HepG2 (cell line): ENCODE results near the gene GASK1A. TPM values are rescaled to one million over a fixed set of nuclear protein-coding genes. Genes with fewer than 3 reads are reported as not detected.

ENCODE experiments used
- ATAC-seq: fragments of 200-7000 bp; cut with Tn5 transposase; 3 replicates; pipeline ENCODE4 v1.9.1; 2020; ENCODE audit warnings: mild to moderate bottlenecking, moderate library complexity
- BruUV-seq: library from RNA; stranded (reverse); fragments of 400-500 nt; replicated peaks from 2 replicates; lab custom pipeline; 2021; lab: Mats Ljungman, UMichigan
- CTCF ChIA-PET: fragments of 300-600 bp; formaldehyde crosslinking; extraction: SDS; loops from one replicate; lab custom pipeline; 2021; ENCODE audit warnings: low total read pairs, inconsistent platforms, low intra/inter-chr PET ratio; lab: Yijun Ruan, JAX
- POLR2A ChIA-PET: fragments of 350-600 bp; sonication (Branson Sonifier 250); formaldehyde crosslinking; loops from one replicate; lab custom pipeline; 2020; ENCODE audit warnings: antibody characterized with exemption, inconsistent platforms; lab: Yijun Ruan, JAX
- DNase-seq: peaks from one replicate; pipeline ENCODE4 v3.0.0-alpha.2; 2015; ENCODE audit warnings: low spot score
- FAIRE-seq: peaks from 3 replicates; lab custom pipeline; 2011; peaks lifted over from hg19 to GRCh38; lab: Jason Lieb, UNC
- H2AFZ ChIP-seq: one replicate; pipeline ENCODE4 v1.6.1; 2011; ENCODE audit warnings: low read length, inconsistent platforms
- H3K27ac ChIP-seq: fragments of 300-600 bp; 3 replicates; pipeline ENCODE4 v1.8.0; 2011; ENCODE audit warnings: mixed run types, mild to moderate bottlenecking, mixed read lengths, low read length, inconsistent platforms; ENCODE audit not compliant: insufficient read depth; ENCODE audit errors: extremely low read length
- H3K27me3 ChIP-seq, 2 experiments: fragments of 200-600 bp in 1 of 2; 2 replicates in 1 of 2; 3 replicates in 1 of 2; pipeline versions ENCODE4 v1.6.0 to v1.8.0; 2011; ENCODE audit warnings: low read length in 2 of 2, mild to moderate bottlenecking in 2 of 2, moderate library complexity in 2 of 2, inconsistent platforms in 1 of 2; ENCODE audit not compliant: insufficient read depth in 2 of 2, control insufficient read depth in 1 of 2
- H3K36me3 ChIP-seq, 2 experiments: fragments of 200-600 bp in 1 of 2; replicated peaks in 1 of 2; 2 replicates in 1 of 2; 3 replicates in 1 of 2; pipeline versions ENCODE4 v1.5.1 to v1.8.0; 2011; ENCODE audit warnings: low read length in 2 of 2, inconsistent platforms in 1 of 2; ENCODE audit not compliant: insufficient read depth in 2 of 2, control insufficient read depth in 1 of 2
- H3K4me1 ChIP-seq: 2 replicates; pipeline ENCODE4 v1.5.1; 2012; ENCODE audit warnings: low read length, inconsistent platforms; ENCODE audit not compliant: insufficient read depth
- H3K4me2 ChIP-seq: 2 replicates; pipeline ENCODE4 v1.6.0; 2011; ENCODE audit warnings: low read depth, low read length, inconsistent platforms
- H3K4me3 ChIP-seq, 3 experiments: fragments of 200-600 bp in 1 of 3; sonication (generic), shearing (Covaris generic) in 1 of 3; replicated peaks in 1 of 3; 2 replicates each; pipeline ENCODE4 v1.5.1; 2011 to 2016; ENCODE audit warnings: low read length in 3 of 3, inconsistent platforms in 2 of 3, low read depth in 2 of 3, mild to moderate bottlenecking in 2 of 3, control low read depth in 1 of 3, mixed read lengths in 1 of 3; ENCODE audit not compliant: insufficient read depth in 1 of 3
- H3K79me2 ChIP-seq: one replicate; pipeline ENCODE4 v1.6.1; 2011; ENCODE audit warnings: low read length, inconsistent platforms; ENCODE audit not compliant: insufficient read depth
- H3K9ac ChIP-seq: 2 replicates; pipeline ENCODE4 v1.6.0; 2011; ENCODE audit warnings: mild to moderate bottlenecking, low read depth, low read length, inconsistent platforms; ENCODE audit not compliant: insufficient read depth
- H3K9me3 ChIP-seq: 2 replicates; pipeline ENCODE4 v1.5.1; 2012; ENCODE audit warnings: mild to moderate bottlenecking, low read length
- H4K20me1 ChIP-seq: 2 replicates; pipeline ENCODE4 v1.6.0; 2011; ENCODE audit warnings: inconsistent platforms, mild to moderate bottlenecking, low read length, moderate library complexity; ENCODE audit not compliant: insufficient read depth
- GATAD1 ChIP-seq: IDR thresholded peaks from 2 replicates; pipeline ENCODE4 v1.6.1; 2016; ENCODE audit warnings: missing genetic modification reagents, missing compliant biosample characterization
- HNF4A ChIP-seq: sonication (generic); formaldehyde crosslinking; IDR thresholded peaks from 2 replicates; pipeline ENCODE4 v1.4.0; 2020; ENCODE audit warnings: missing genetic modification reagents
- IRF2 ChIP-seq: IDR thresholded peaks from 2 replicates; pipeline ENCODE4 v1.6.1; 2018; ENCODE audit warnings: missing genetic modification reagents, missing compliant biosample characterization
- KDM2A ChIP-seq: sonication (generic); formaldehyde crosslinking; IDR thresholded peaks from 2 replicates; pipeline ENCODE4 v1.4.0; 2020; ENCODE audit warnings: low read depth, missing genetic modification reagents, borderline replicate concordance
- RFX3 ChIP-seq: IDR thresholded peaks from 2 replicates; pipeline ENCODE4 v1.6.1; 2016; ENCODE audit warnings: missing biosample characterization, missing genetic modification reagents
- RORA ChIP-seq: sonication (generic); formaldehyde crosslinking; IDR thresholded peaks from 2 replicates; pipeline ENCODE4 v1.5.0; 2020; ENCODE audit warnings: mild to moderate bottlenecking, missing genetic modification reagents, moderate library complexity
- SAP130 ChIP-seq: IDR thresholded peaks from 2 replicates; pipeline ENCODE4 v1.6.1; 2016; ENCODE audit warnings: low read depth
- SMYD3 ChIP-seq: sonication (generic); formaldehyde crosslinking; IDR thresholded peaks from 2 replicates; pipeline ENCODE4 v1.8.1; 2023; ENCODE audit warnings: mild to moderate bottlenecking, missing genetic modification reagents
- TAF1 ChIP-seq: sonication (generic); formaldehyde crosslinking; IDR thresholded peaks from 2 replicates; pipeline ENCODE4 v1.4.0; 2020; ENCODE audit warnings: missing genetic modification reagents
- TCF7 ChIP-seq: sonication (generic); IDR thresholded peaks from 2 replicates; pipeline ENCODE4 v1.6.1; 2016; ENCODE audit warnings: antibody characterized with exemption, low read depth
- THYN1 ChIP-seq: sonication (generic); formaldehyde crosslinking; IDR thresholded peaks from 2 replicates; pipeline ENCODE4 v1.8.1; 2023; ENCODE audit warnings: low read depth, mild to moderate bottlenecking, moderate library complexity, missing genetic modification reagents, borderline replicate concordance
- ZBTB14 ChIP-seq: sonication (generic); formaldehyde crosslinking; IDR thresholded peaks from 2 replicates; pipeline ENCODE4 v1.4.0; 2020; ENCODE audit warnings: missing genetic modification reagents
- ZFX ChIP-seq: sonication (generic); formaldehyde crosslinking; IDR thresholded peaks from 2 replicates; pipeline ENCODE4 v1.4.0; 2020; ENCODE audit warnings: mild to moderate bottlenecking, low read depth, missing genetic modification reagents, moderate library complexity
- ZNF10 ChIP-seq: sonication (generic); formaldehyde crosslinking; IDR thresholded peaks from 2 replicates; pipeline ENCODE4 v1.4.0; 2020; ENCODE audit warnings: mild to moderate bottlenecking, low read depth, missing genetic modification reagents, borderline replicate concordance
- ZNF326 ChIP-seq: sonication (generic); formaldehyde crosslinking; IDR thresholded peaks from 2 replicates; pipeline ENCODE4 v1.4.0; 2020; ENCODE audit warnings: missing genetic modification reagents, borderline replicate concordance
- ZNF335 ChIP-seq: sonication (generic); formaldehyde crosslinking; IDR thresholded peaks from 2 replicates; pipeline ENCODE4 v1.4.0; 2020; ENCODE audit warnings: missing genetic modification reagents
- ZNF704 ChIP-seq: sonication (generic); formaldehyde crosslinking; IDR thresholded peaks from 2 replicates; pipeline ENCODE4 v1.8.1; 2023; ENCODE audit warnings: mild to moderate bottlenecking, inconsistent platforms, moderate library complexity, missing genetic modification reagents, borderline replicate concordance
- ZNF709 ChIP-seq: sonication (generic); formaldehyde crosslinking; IDR thresholded peaks from 2 replicates; pipeline ENCODE4 v1.5.0; 2020; ENCODE audit warnings: mild to moderate bottlenecking, missing genetic modification reagents
- ZNF780A ChIP-seq: sonication (generic); formaldehyde crosslinking; IDR thresholded peaks from 2 replicates; pipeline ENCODE4 v1.8.0; 2022; ENCODE audit warnings: mild to moderate bottlenecking, missing genetic modification reagents, moderate library complexity
- ZSCAN31 ChIP-seq: sonication (generic); formaldehyde crosslinking; IDR thresholded peaks from 2 replicates; pipeline ENCODE4 v1.5.0; 2020; ENCODE audit warnings: low read depth, mild to moderate bottlenecking, missing genetic modification reagents
- WGBS: methylation state at CpG from one replicate; pipeline ENCODE4 v1.1.6; 2017; ENCODE audit warnings: low lambda C conversion rate; 5-methylcytosine and 5-hydroxymethylcytosine counted together
- in situ Hi-C: cut with HindIII; loops from 2 replicates; pipeline ENCODE4 v1.10.0; 2017; ENCODE audit warnings: low pct_unique_long_range_greater_than_20kb; ENCODE audit not compliant: extremely low pct_ligation_motif_present
- intact Hi-C: fragments of 100-400 bp; cut with micrococcal nuclease; formaldehyde crosslinking; loops from one replicate; pipeline ENCODE4 v1.10.0; 2022; ENCODE audit not compliant: unreplicated experiment
- polyA plus RNA-seq, 8 experiments: library from polyadenylated mRNA; depleted of rRNA in 3 of 8; stranded (reverse) in 7 of 8; unstranded in 1 of 8; fragments of >200 nt; fragmentation: Illumina TruSeq in 4 of 8; extraction: Trizol in 4 of 8; gene quantifications; 2 replicates each; pipeline versions ENCODE4 v1.2.1 to v1.2.3, GENCODE V29; 2011 to 2016; ENCODE audit warnings: low read depth in 4 of 8, missing spikeins in 1 of 8, mixed read lengths in 1 of 8; ENCODE audit not compliant: insufficient read depth in 1 of 8
- total RNA-seq, 5 experiments: library from RNA; depleted of rRNA; stranded (reverse); fragments of >200 nt; fragmentation: Illumina TruSeq; extraction: Trizol; gene quantifications; 2 replicates each; pipeline ENCODE4 v1.2.3, GENCODE V29; 2016; ENCODE audit warnings: low read depth in 1 of 5
- TF ChIP-seq, protein P1 (sequence below): sonication (generic); formaldehyde crosslinking; IDR thresholded peaks from 2 replicates; pipeline ENCODE4 v1.8.0; 2023; ENCODE audit warnings: mild to moderate bottlenecking, missing genetic modification reagents

Gene GASK1A
- total and polyA plus RNA-seq, 2 of the 13 experiments (the other 11 are each of a cell fraction or from before 2014, with no cell fraction given): not detected

- TF ChIP-seq ZNF10 (CRISPR knock-in tag) (no peak), ZNF780A (CRISPR knock-in tag) (no peak), TAF1 (no peak)
- TF ChIP-seq, protein P1, sequence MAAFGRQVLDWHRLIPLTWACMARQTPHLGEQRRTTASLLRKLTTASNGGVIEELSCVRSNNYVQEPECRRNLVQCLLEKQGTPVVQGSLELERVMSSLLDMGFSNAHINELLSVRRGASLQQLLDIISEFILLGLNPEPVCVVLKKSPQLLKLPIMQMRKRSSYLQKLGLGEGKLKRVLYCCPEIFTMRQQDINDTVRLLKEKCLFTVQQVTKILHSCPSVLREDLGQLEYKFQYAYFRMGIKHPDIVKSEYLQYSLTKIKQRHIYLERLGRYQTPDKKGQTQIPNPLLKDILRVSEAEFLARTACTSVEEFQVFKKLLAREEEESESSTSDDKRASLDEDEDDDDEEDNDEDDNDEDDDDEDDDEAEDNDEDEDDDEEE: no peak
Observed at GRCh38 chr3:43000387-43000786, 21.3 kb downstream of the GASK1A start (continued).

DNA sequence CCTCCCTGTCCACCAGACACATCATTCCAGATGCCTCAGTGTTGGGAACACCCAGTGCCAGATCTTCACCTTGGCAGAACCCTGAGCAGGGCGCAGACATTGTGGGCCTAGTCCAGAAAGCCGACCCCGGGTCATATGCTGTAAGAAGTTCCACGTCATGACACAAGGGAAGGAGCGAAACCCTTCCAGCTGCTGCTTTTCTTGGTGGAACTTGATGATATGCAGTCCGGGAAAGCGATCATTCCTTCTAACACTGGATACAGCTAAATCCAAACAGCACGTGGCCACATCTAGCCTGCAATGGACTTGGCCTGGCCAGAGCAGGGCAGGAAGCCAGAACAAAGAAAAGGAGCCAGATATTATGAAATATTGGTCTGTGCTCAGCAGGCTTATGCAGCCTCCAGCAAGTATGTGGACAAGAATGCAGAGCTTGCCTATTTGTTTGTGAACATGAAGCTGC is 22.0 kb downstream of the GASK1A start:
- FAIRE-seq (peak; percentile 57), DNase-seq (peak; percentile 77), ATAC-seq (peak; percentile 98)
- Histone ChIP-seq H3K36me3 (no peaks in the 10 kb centered on the region), H4K20me1 (no peaks in the 10 kb centered on the region), H3K4me3 (no peak overlapping the region), H2AFZ (no peak overlapping the region), H3K27ac (no peak overlapping the region), H3K27me3 (peaks cover 4 to 18% of the 10 kb centered on the region in 2 experiments; a peak in 4 of 5 replicates), H3K4me2 (peak overlapping the region; percentile 2; the same call in 1 of the 2 replicates), H3K4me1 (peaks cover 15% of the 10 kb centered on the region), H3K9me3 (no peaks in the 10 kb centered on the region), H3K9ac (no peak overlapping the region), H3K79me2 (no peaks in the 10 kb centered on the region)
- ChIA-PET CTCF (no interaction called here), POLR2A (no interaction called here)
- no TSS peak for BruUV-seq
- in situ Hi-C loops (no loop called here), intact Hi-C loops (no loop called here)
- 4% methylated on average over 3 of the region's 8 CpGs for WGBS
- TF ChIP-seq ZNF704 (CRISPR knock-in tag) (no peak), RORA (CRISPR knock-in tag) (no peak), ZFX (CRISPR knock-in tag) (no peak), ZSCAN31 (no peak), THYN1 (CRISPR knock-in tag) (no peak), ZNF326 (CRISPR knock-in tag) (no peak), SMYD3 (CRISPR knock-in tag) (no peak), HNF4A (peak; percentile 42), TCF7 (no peak), GATAD1 (CRISPR knock-in tag) (no peak), ZNF709 (CRISPR knock-in tag) (no peak), RFX3 (CRISPR knock-in tag) (no peak), KDM2A (CRISPR knock-in tag) (no peak), ZNF335 (CRISPR knock-in tag) (no peak), IRF2 (CRISPR knock-in tag) (0 out of 2 replicates have a peak, but pooled peaks have one; percentile 24), ZBTB14 (CRISPR knock-in tag) (no peak), SAP130 (CRISPR knock-in tag) (0 out of 2 replicates have a peak, but pooled peaks have one; percentile 25)
